Subcutaneous abdominal adipose tissue (tissue), 5 donors: ENCODE results near the gene TSPAN6.

Experiments used
- H3K27ac ChIP-seq: one replicate; pipeline ENCODE4 v1.7.0; 2013; ENCODE audit warnings: low read depth, mild to moderate bottlenecking, inconsistent platforms, low read length, moderate library complexity
- H3K27me3 ChIP-seq, 5 donors: one replicate each; pipeline ENCODE4 v1.7.0; 2013; ENCODE audit warnings: low read length in 5 of 5, inconsistent platforms in 1 of 5; ENCODE audit not compliant: control insufficient read depth in 5 of 5, insufficient read depth in 4 of 5
- H3K36me3 ChIP-seq, 5 donors: one replicate each; pipeline ENCODE4 v1.7.0; 2013; ENCODE audit warnings: low read length in 5 of 5; ENCODE audit not compliant: control insufficient read depth in 5 of 5, insufficient read depth in 5 of 5
- H3K4me1 ChIP-seq, 5 donors: one replicate each; pipeline ENCODE4 v1.7.0; 2013; ENCODE audit warnings: low read length in 5 of 5, mild to moderate bottlenecking in 3 of 5, moderate library complexity in 1 of 5; ENCODE audit not compliant: control insufficient read depth in 5 of 5, insufficient read depth in 5 of 5
- H3K4me3 ChIP-seq, 5 donors: one replicate each; pipeline ENCODE4 v1.7.0; 2013; ENCODE audit warnings: low read length in 5 of 5, low read depth in 1 of 5
- H3K9ac ChIP-seq, 5 donors: one replicate each; pipeline ENCODE4 v1.7.0; 2013; ENCODE audit warnings: low read length in 5 of 5, mild to moderate bottlenecking in 4 of 5, moderate library complexity in 3 of 5
- H3K9me3 ChIP-seq, 5 donors: one replicate each; pipeline ENCODE4 v1.7.0; 2013; ENCODE audit warnings: low read length in 5 of 5; ENCODE audit not compliant: control insufficient read depth in 5 of 5
- donor health status: healthy.
- donor health status: healthy.
- donor health status: healthy.
- donor health status: healthy.
- donor health status: healthy.

TSPAN6 gene

GRCh38 chrX:100636321-100636991 lies at the start of gene TSPAN6:
Gene TSPAN6 (minus strand): TSS chrX:100636806. CDS start chrX:100636694, 112 bp downstream.
- Histone ChIP-seq H3K4me3 (peak within 1 kb of the TSS; percentile 62 to 80 (median 72)), H3K9me3 (no peaks in the 10 kb centered on the region), H3K27ac (peak within 1 kb of the TSS; percentile 82), H3K36me3 (peaks cover 0 to 8% (median 0%) of the 10 kb centered on the region in 5 donors), H3K27me3 (peaks cover 0 to 22% (median 5%) of the 10 kb centered on the region in 5 donors), H3K4me1 (peaks cover 0 to 14% (median 4%) of the 10 kb centered on the region in 5 donors), H3K9ac (peak within 1 kb of the TSS; percentile 57 to 82 (median 73))

GRCh38 chrX:100685997-100686305 lies 49.3 kb upstream of the TSPAN6 start:
- Histone ChIP-seq H3K27ac (no peak overlapping the region), H3K9ac (no peak overlapping the region), H3K4me1 (peaks cover 0 to 10% (median under 1%) of the 10 kb centered on the region in 5 donors), H3K9me3 (no peaks in the 10 kb centered on the region), H3K4me3 (no peak overlapping the region), H3K36me3 (peaks cover 0 to 18% (median 2%) of the 10 kb centered on the region in 5 donors), H3K27me3 (peaks cover 0 to 12% (median 4%) of the 10 kb centered on the region in 5 donors)

- Histone ChIP-seq H3K9me3 (no peaks in the 10 kb centered on the region), H3K4me1 (peaks cover 0 to 13% (median 3%) of the 10 kb centered on the region in 5 donors), H3K27ac (peak overlapping the region; percentile 61), H3K9ac (peak overlapping the region in 1 of 5 donors; percentile 8), H3K36me3 (peaks cover 0 to 18% (median under 1%) of the 10 kb centered on the region in 5 donors), H3K4me3 (no peak overlapping the region), H3K27me3 (peaks cover 0 to 12% (median 4%) of the 10 kb centered on the region in 5 donors)
Observed at GRCh38 chrX:100685284-100685996, 48.8 kb upstream of the TSPAN6 start.

- Histone ChIP-seq H3K9me3 (no peaks in the 10 kb centered on the region), H3K9ac (no peak overlapping the region), H3K4me3 (no peak overlapping the region), H3K27ac (no peak overlapping the region), H3K27me3 (peaks cover 0 to 12% (median 8%) of the 10 kb centered on the region in 5 donors), H3K4me1 (peaks cover 0 to 19% (median 3%) of the 10 kb centered on the region in 5 donors), H3K36me3 (peaks cover 0 to 15% (median 0%) of the 10 kb centered on the region in 5 donors)
Observed at GRCh38 chrX:100682939-100683338, 46.3 kb upstream of the TSPAN6 start.

- H3K4me3 ChIP-seq, result no peak overlapping the region
- peaks cover 0 to 3% (median 0%) of the 10 kb centered on the region in 5 donors for H3K36me3 ChIP-seq
- no peak overlapping the region for H3K9ac ChIP-seq
- peaks cover 0 to 11% (median 7%) of the 10 kb centered on the region in 5 donors for H3K27me3 ChIP-seq
- H3K27ac ChIP-seq, result no peak overlapping the region
- H3K9me3 ChIP-seq, result no peaks in the 10 kb centered on the region
- H3K4me1 ChIP-seq, result peaks cover 0 to 24% (median 3%) of the 10 kb centered on the region in 5 donors
Observed at GRCh38 chrX:100681599-100681998, 45.0 kb upstream of the TSPAN6 start.

- H3K27me3 ChIP-seq, result peaks cover 0 to 11% (median 4%) of the 10 kb centered on the region in 5 donors
- H3K36me3 ChIP-seq, result peaks cover 0 to 3% (median 0%) of the 10 kb centered on the region in 5 donors
- peak overlapping the region; percentile 10 for H3K27ac ChIP-seq
- H3K4me3 ChIP-seq, result no peak overlapping the region
- no peaks in the 10 kb centered on the region for H3K9me3 ChIP-seq
- H3K9ac ChIP-seq, result no peak overlapping the region
- peaks cover 0 to 24% (median 3%) of the 10 kb centered on the region in 5 donors for H3K4me1 ChIP-seq
Observed at GRCh38 chrX:100680756-100681155, 44.1 kb upstream of the TSPAN6 start.

GRCh38 chrX:100677611-100678181 lies 41.1 kb upstream of the TSPAN6 start:
- Histone ChIP-seq H3K9me3 (no peaks in the 10 kb centered on the region), H3K27ac (peak overlapping the region; percentile 1), H3K4me1 (peaks cover 0 to 27% (median 16%) of the 10 kb centered on the region in 5 donors), H3K4me3 (no peak overlapping the region), H3K36me3 (peaks cover 0 to 3% (median 2%) of the 10 kb centered on the region in 5 donors), H3K27me3 (peaks cover 0 to 10% (median 7%) of the 10 kb centered on the region in 5 donors), H3K9ac (no peak overlapping the region)

GRCh38 chrX:100674705-100675104 lies 38.1 kb upstream of the TSPAN6 start:
- H3K27ac ChIP-seq, result no peak overlapping the region
- H3K9me3 ChIP-seq, result no peaks in the 10 kb centered on the region
- H3K4me3 ChIP-seq, result no peak overlapping the region
- no peak overlapping the region for H3K9ac ChIP-seq
- H3K4me1 ChIP-seq, result peaks cover 0 to 22% (median 17%) of the 10 kb centered on the region in 5 donors
- peaks cover 0 to 16% (median 12%) of the 10 kb centered on the region in 5 donors for H3K27me3 ChIP-seq
- H3K36me3 ChIP-seq, result peaks cover 2 to 17% (median 9%) of the 10 kb centered on the region in 5 donors

GRCh38 chrX:100673397-100673953 lies 36.9 kb upstream of the TSPAN6 start:
- H3K27me3 ChIP-seq, result peaks cover 0 to 16% (median 16%) of the 10 kb centered on the region in 5 donors

More at GRCh38 chrX:100673397-100673953, 36.9 kb upstream of the TSPAN6 start:
- Histone ChIP-seq H3K9ac (peak overlapping the region in 2 of 5 donors; percentile 1 to 27), H3K4me1 (peaks cover 0 to 22% (median 17%) of the 10 kb centered on the region in 5 donors), H3K27ac (peak overlapping the region; percentile 79), H3K4me3 (no peak overlapping the region), H3K9me3 (no peaks in the 10 kb centered on the region), H3K36me3 (peaks cover 5 to 24% (median 14%) of the 10 kb centered on the region in 5 donors)
